ENCODE measurements around the gene KNTC1.

Gene KNTC1

DNA sequence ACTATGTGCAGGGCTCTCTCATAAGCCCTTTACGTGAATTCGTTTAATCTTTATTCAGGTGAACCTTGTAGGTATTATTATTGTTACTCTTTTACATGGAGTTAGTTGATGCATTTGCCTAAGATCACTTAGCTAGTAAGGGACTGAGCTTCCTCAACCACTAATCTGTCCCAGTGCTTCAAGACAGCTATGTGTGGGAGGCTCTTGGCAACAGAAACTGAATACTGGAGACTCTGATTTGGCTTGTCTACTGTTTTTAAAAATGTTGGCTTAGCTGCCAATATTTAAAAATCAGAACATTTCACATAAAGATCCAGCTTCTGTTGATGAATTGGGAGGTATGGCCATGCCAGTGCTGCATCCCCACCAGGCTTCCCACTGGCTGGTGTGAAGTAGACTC, 6.8 kb downstream of the KNTC1 start:
- TF ChIP-seq TAF1 (IDR thresholded peaks at IDR 0.05; ENCODE audit: borderline replicate concordance, insufficient read depth, low read length) (no peak), POLR2AphosphoS5 (IDR thresholded peaks at IDR 0.05; ENCODE audit: low read depth, low read length) (no peak), FOXP2 (optimal IDR thresholded peaks at IDR 0.05; ENCODE audit: borderline replicate concordance, extremely low read depth, extremely low read length, insufficient read depth) (no peak), SIN3A (IDR thresholded peaks at IDR 0.05; ENCODE audit: borderline replicate concordance, insufficient read depth, low read length) (no peak)
- TF ChIP-seq, protein P1, sequence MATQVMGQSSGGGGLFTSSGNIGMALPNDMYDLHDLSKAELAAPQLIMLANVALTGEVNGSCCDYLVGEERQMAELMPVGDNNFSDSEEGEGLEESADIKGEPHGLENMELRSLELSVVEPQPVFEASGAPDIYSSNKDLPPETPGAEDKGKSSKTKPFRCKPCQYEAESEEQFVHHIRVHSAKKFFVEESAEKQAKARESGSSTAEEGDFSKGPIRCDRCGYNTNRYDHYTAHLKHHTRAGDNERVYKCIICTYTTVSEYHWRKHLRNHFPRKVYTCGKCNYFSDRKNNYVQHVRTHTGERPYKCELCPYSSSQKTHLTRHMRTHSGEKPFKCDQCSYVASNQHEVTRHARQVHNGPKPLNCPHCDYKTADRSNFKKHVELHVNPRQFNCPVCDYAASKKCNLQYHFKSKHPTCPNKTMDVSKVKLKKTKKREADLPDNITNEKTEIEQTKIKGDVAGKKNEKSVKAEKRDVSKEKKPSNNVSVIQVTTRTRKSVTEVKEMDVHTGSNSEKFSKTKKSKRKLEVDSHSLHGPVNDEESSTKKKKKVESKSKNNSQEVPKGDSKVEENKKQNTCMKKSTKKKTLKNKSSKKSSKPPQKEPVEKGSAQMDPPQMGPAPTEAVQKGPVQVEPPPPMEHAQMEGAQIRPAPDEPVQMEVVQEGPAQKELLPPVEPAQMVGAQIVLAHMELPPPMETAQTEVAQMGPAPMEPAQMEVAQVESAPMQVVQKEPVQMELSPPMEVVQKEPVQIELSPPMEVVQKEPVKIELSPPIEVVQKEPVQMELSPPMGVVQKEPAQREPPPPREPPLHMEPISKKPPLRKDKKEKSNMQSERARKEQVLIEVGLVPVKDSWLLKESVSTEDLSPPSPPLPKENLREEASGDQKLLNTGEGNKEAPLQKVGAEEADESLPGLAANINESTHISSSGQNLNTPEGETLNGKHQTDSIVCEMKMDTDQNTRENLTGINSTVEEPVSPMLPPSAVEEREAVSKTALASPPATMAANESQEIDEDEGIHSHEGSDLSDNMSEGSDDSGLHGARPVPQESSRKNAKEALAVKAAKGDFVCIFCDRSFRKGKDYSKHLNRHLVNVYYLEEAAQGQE (IDR thresholded peaks at IDR 0.05; ENCODE audit: insufficient read depth in 1 of 2, low read depth in 2 of 2, low read length in 2 of 2), result no peak

DNA sequence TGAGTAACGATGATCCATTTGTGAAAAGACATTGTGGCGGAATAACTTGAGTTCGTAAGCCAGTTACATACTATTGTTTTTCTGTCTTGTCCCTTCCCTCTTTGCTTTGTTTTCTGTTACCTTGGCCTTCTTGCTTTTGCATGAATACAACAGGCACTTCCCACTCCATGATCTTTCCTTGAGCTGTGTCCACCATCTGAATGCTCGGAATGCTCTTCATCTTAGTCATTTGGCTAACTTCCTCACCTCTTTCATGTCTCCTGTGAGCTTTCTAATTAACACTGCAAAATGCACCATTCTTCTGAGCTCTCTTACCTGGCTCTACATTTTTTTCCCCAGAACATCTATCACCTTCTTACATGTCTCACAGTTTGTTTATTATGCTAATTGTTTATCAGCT, 10.0 kb downstream of the KNTC1 start:
- TF ChIP-seq, protein P1 (IDR thresholded peaks at IDR 0.05; ENCODE audit: insufficient read depth in 1 of 2, low read depth in 2 of 2, low read length in 2 of 2), result no peak
- TF ChIP-seq TAF1 (IDR thresholded peaks at IDR 0.05; ENCODE audit: borderline replicate concordance, insufficient read depth, low read length) (no peak), POLR2AphosphoS5 (IDR thresholded peaks at IDR 0.05; ENCODE audit: low read depth, low read length) (no peak), SIN3A (IDR thresholded peaks at IDR 0.05; ENCODE audit: borderline replicate concordance, insufficient read depth, low read length) (no peak), FOXP2 (optimal IDR thresholded peaks at IDR 0.05; ENCODE audit: borderline replicate concordance, extremely low read depth, extremely low read length, insufficient read depth) (no peak)

DNA sequence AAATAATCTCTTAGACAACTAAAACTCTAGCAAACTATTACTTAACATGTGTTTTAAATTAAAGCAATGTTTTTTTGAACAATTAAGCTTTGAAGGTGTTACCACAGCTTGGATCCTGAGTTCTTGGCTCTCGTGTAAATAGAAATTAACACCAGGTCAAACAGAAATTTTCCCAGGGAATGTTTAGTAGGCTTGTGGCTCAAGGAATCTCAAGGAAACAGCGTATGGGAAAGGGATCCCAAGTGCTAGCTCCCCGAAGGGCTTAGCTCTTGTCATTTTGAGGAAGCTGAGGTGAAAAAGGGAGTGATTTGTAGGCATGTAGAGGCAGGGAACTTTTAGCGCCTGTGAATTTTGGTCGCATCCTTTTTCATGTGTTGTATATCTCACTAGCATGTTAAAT, 11.4 kb downstream of the KNTC1 start:
- TF ChIP-seq TAF1 (IDR thresholded peaks at IDR 0.05; ENCODE audit: borderline replicate concordance, insufficient read depth, low read length) (no peak), SIN3A (IDR thresholded peaks at IDR 0.05; ENCODE audit: borderline replicate concordance, insufficient read depth, low read length) (no peak), FOXP2 (optimal IDR thresholded peaks at IDR 0.05; ENCODE audit: borderline replicate concordance, extremely low read depth, extremely low read length, insufficient read depth) (no peak), POLR2AphosphoS5 (IDR thresholded peaks at IDR 0.05; ENCODE audit: low read depth, low read length) (no peak)
- TF ChIP-seq, protein P1 (IDR thresholded peaks at IDR 0.05; ENCODE audit: insufficient read depth in 1 of 2, low read depth in 2 of 2, low read length in 2 of 2), result no peak

DNA sequence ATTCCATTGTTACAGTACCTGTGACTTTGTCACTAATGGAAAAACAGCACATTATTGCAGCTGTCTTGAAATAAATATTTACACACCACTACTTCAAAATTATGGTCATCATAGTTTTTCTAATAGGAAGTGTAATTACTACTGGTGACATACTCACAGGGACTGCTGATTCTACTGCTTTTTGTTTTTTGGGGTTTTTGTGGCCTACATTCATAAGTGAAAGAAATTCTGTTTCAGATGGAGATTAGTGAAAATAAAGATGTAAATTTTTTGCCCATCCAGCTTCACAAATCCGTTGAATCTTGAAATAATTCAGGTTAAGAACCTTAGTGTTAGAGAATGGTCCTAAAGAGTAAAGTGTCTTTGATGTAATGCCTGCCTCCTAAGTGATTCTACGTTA, 17.5 kb downstream of the KNTC1 start:
- TF ChIP-seq FOXP2 (optimal IDR thresholded peaks at IDR 0.05; ENCODE audit: borderline replicate concordance, extremely low read depth, extremely low read length, insufficient read depth), result no peak
- TF ChIP-seq, protein P1 (IDR thresholded peaks at IDR 0.05; ENCODE audit: insufficient read depth in 1 of 2, low read depth in 2 of 2, low read length in 2 of 2), result no peak

DNA sequence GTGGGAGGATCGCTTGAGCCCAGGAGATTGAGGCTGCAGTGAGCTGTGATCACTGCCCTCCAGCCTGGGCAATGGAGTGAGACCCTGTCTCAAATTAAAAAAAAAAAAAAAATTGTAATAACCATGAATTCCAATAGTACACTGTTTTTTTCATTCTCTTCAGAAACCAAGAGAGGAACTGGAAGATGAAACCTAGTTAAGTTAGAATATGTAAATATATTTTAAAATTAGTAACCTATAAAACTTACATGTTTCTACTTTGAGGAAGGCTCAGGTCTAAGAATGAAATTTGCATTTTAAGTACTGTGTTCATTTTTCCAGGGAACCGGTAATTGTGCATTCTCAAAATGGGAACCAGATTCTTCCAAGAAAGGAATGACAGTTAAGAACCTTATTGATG, 18.8 kb downstream of the KNTC1 start:
- TF ChIP-seq SIN3A (IDR thresholded peaks at IDR 0.05; ENCODE audit: borderline replicate concordance, insufficient read depth, low read length), result no peak
- TF ChIP-seq FOXP2 (optimal IDR thresholded peaks at IDR 0.05; ENCODE audit: borderline replicate concordance, extremely low read depth, extremely low read length, insufficient read depth), result no peak
- no peak for TF ChIP-seq TAF1 (IDR thresholded peaks at IDR 0.05; ENCODE audit: borderline replicate concordance, insufficient read depth, low read length)
- TF ChIP-seq, protein P1 (IDR thresholded peaks at IDR 0.05; ENCODE audit: insufficient read depth in 1 of 2, low read depth in 2 of 2, low read length in 2 of 2), result no peak
- TF ChIP-seq POLR2AphosphoS5 (IDR thresholded peaks at IDR 0.05; ENCODE audit: low read depth, low read length), result no peak

Measured in PFSK-1 (cell line).